ENCODE measurements around the gene FIBP.
A peak's percentile ranks its signal among the peaks of the same experiment; 100 is the strongest.
"Not testable (repeated sequence)": the region's sequence is repeated elsewhere in the genome, so short reads cannot be mapped to it uniquely, and the experiment has no call there.

FIBP gene

GRCh38 chr11:65894034-65894591 lies 5.8 kb upstream of the FIBP start:
- H3K79me2 ChIP-seq (ENCODE audit: insufficient read depth, low read length) = peaks cover 12% of the 10 kb centered on the region
- TF ChIP-seq, protein P1, sequence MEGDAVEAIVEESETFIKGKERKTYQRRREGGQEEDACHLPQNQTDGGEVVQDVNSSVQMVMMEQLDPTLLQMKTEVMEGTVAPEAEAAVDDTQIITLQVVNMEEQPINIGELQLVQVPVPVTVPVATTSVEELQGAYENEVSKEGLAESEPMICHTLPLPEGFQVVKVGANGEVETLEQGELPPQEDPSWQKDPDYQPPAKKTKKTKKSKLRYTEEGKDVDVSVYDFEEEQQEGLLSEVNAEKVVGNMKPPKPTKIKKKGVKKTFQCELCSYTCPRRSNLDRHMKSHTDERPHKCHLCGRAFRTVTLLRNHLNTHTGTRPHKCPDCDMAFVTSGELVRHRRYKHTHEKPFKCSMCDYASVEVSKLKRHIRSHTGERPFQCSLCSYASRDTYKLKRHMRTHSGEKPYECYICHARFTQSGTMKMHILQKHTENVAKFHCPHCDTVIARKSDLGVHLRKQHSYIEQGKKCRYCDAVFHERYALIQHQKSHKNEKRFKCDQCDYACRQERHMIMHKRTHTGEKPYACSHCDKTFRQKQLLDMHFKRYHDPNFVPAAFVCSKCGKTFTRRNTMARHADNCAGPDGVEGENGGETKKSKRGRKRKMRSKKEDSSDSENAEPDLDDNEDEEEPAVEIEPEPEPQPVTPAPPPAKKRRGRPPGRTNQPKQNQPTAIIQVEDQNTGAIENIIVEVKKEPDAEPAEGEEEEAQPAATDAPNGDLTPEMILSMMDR (IDR thresholded peaks at IDR 0.05; ENCODE audit: borderline replicate concordance, extremely low read depth, low read length, poor library complexity, severe bottlenecking) = no peak
- TF ChIP-seq EZH2 (IDR thresholded peaks at IDR 0.05; ENCODE audit: borderline replicate concordance, low read depth, low read length, severe bottlenecking) = no peak
- H2AFZ ChIP-seq (ENCODE audit: low read depth, low read length) = no peak overlapping the region
- no peak overlapping the region for H3K4me2 ChIP-seq (ENCODE audit: insufficient read depth, low read length)
- ATAC-seq (ENCODE audit: insufficient read depth, low read depth) (no peak), DNase-seq (no peak)
- H3K9me3 ChIP-seq (ENCODE audit: insufficient read depth, low read length, severe bottlenecking) = no peaks in the 10 kb centered on the region
- no peak overlapping the region for H3K9ac ChIP-seq (ENCODE audit: low read depth, low read length)
- H4K20me1 ChIP-seq (ENCODE audit: insufficient read depth, low read length) = peaks cover 21% of the 10 kb centered on the region; the same call in 1 of the 2 replicates
- no peak overlapping the region for H3K4me3 ChIP-seq (ENCODE audit: low read depth in 1 of 2, low read length in 2 of 2)
- no peaks in the 10 kb centered on the region for H3K36me3 ChIP-seq (ENCODE audit: insufficient read depth, low read length)
- peaks cover 10% of the 10 kb centered on the region for H3K27me3 ChIP-seq (ENCODE audit: insufficient read depth, low read length, poor library complexity)
- H3K27ac ChIP-seq (ENCODE audit: low read length) = no peak overlapping the region
- peaks cover 47% of the 10 kb centered on the region for H3K4me1 ChIP-seq (ENCODE audit: insufficient read depth, low read length)

DNA sequence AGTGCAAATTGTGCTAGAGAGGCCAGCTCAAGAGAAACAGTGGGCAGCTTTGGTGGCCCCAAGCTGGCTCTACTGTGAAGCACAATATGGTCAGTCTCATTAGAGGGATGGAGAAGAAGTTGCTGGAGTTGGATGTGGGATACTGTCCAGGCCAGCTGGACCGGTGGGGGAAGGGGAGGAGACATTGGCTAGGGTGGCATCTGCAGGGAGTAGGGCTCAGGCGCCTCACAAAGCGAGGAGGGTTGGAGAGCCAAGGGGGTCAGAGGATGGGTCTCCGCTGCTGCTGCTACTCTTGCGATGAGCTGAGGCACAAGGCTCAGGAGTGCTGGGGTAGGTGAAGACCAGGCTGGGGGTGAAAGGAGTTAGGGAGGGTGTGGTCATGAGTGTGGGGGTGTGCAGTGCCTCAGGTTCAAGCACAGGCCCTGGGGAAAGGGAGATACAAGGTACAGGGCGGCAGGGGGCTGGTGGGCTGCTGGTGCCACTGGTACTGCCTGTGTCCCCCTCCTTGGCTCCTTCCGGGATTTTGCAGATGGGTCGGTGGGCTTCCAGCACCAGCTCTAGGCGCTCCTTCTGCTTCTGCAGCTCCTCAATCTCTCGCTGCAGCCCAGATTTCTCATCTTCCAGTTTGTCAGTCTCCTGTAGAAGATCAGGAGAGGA lies 4.5 kb upstream of the FIBP start:
- H3K27ac ChIP-seq (ENCODE audit: low read length) = no peak overlapping the region
- no peaks in the 10 kb centered on the region for H3K27me3 ChIP-seq (ENCODE audit: insufficient read depth, low read length, poor library complexity)
- H3K4me2 ChIP-seq (ENCODE audit: insufficient read depth, low read length) = peak overlapping the region; percentile 96; the same call in 1 of the 2 replicates
- peaks cover 48% of the 10 kb centered on the region for H3K4me1 ChIP-seq (ENCODE audit: insufficient read depth, low read length)
- ATAC-seq (ENCODE audit: insufficient read depth, low read depth) (no peak), DNase-seq (no peak)
- no peak overlapping the region for H3K9ac ChIP-seq (ENCODE audit: low read depth, low read length)
- H3K9me3 ChIP-seq (ENCODE audit: insufficient read depth, low read length, severe bottlenecking) = no peaks in the 10 kb centered on the region
- H4K20me1 ChIP-seq (ENCODE audit: insufficient read depth, low read length) = peaks cover 21% of the 10 kb centered on the region; the same call in 1 of the 2 replicates
- H3K36me3 ChIP-seq (ENCODE audit: insufficient read depth, low read length) = 0 out of 2 replicates have a peak, but pooled peaks cover under 1% of the 10 kb centered on the region
- peaks cover 18% of the 10 kb centered on the region for H3K79me2 ChIP-seq (ENCODE audit: insufficient read depth, low read length)
- H3K4me3 ChIP-seq (ENCODE audit: low read depth in 1 of 2, low read length in 2 of 2) = no peak overlapping the region
- TF ChIP-seq, protein P1 (IDR thresholded peaks at IDR 0.05; ENCODE audit: borderline replicate concordance, extremely low read depth, low read length, poor library complexity, severe bottlenecking) = no peak
- TF ChIP-seq EZH2 (IDR thresholded peaks at IDR 0.05; ENCODE audit: borderline replicate concordance, low read depth, low read length, severe bottlenecking) = no peak
- no peak overlapping the region for H2AFZ ChIP-seq (ENCODE audit: low read depth, low read length)

- peaks cover 54% of the 10 kb centered on the region for H3K4me1 ChIP-seq (ENCODE audit: insufficient read depth, low read length)
- H4K20me1 ChIP-seq (ENCODE audit: insufficient read depth, low read length) = peaks cover 21% of the 10 kb centered on the region; the same call in 1 of the 2 replicates
These were observed 3.9 kb upstream of the FIBP start for GRCh38 chr11:65892137-65892540.

More at GRCh38 chr11:65892137-65892540, 3.9 kb upstream of the FIBP start:
- H2AFZ ChIP-seq (ENCODE audit: low read depth, low read length); H3K27ac ChIP-seq (ENCODE audit: low read length); DNase-seq; H3K9me3 ChIP-seq (ENCODE audit: insufficient read depth, low read length, severe bottlenecking); H3K27me3 ChIP-seq (ENCODE audit: insufficient read depth, low read length, poor library complexity); ATAC-seq (ENCODE audit: insufficient read depth, low read depth); H3K36me3 ChIP-seq (ENCODE audit: insufficient read depth, low read length): not testable (repeated sequence)
- peak overlapping the region in 1 of 2 experiments; percentile 71; a peak in 2 of 4 replicates for H3K4me3 ChIP-seq (ENCODE audit: low read depth in 1 of 2, low read length in 2 of 2)
- H3K9ac ChIP-seq (ENCODE audit: low read depth, low read length) = peak overlapping the region; percentile 75; the same call in 1 of the 2 replicates
- H3K79me2 ChIP-seq (ENCODE audit: insufficient read depth, low read length) = peaks cover 24% of the 10 kb centered on the region
- H3K4me2 ChIP-seq (ENCODE audit: insufficient read depth, low read length) = peak overlapping the region; percentile 96
